ENCODE measurements around the gene TGFBR2.

The TGFBR2 gene

DNA sequence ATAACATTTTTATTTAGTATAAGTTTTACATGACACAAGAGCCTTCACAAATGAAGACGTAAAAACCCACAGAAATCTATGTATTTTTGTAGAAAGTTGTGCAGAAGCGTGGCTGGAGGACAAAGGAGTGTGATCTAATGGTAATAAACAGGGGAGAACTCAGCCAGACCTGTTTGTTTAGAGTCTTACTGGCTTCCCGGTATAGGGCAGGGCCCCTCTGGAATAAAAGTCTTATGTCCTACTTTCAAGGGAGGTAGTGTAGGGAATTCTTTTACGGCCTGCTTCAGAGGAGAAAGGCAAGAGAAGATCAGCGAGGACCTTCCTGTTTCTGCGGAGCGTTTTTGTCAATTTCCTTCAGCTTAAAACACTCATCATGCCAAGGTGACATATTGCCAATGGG is 103.6 kb downstream of the TGFBR2 start:
- no peak overlapping the region for H3K4me3 ChIP-seq (ENCODE audit: low read depth, low read length)
- TF ChIP-seq, protein P1, sequence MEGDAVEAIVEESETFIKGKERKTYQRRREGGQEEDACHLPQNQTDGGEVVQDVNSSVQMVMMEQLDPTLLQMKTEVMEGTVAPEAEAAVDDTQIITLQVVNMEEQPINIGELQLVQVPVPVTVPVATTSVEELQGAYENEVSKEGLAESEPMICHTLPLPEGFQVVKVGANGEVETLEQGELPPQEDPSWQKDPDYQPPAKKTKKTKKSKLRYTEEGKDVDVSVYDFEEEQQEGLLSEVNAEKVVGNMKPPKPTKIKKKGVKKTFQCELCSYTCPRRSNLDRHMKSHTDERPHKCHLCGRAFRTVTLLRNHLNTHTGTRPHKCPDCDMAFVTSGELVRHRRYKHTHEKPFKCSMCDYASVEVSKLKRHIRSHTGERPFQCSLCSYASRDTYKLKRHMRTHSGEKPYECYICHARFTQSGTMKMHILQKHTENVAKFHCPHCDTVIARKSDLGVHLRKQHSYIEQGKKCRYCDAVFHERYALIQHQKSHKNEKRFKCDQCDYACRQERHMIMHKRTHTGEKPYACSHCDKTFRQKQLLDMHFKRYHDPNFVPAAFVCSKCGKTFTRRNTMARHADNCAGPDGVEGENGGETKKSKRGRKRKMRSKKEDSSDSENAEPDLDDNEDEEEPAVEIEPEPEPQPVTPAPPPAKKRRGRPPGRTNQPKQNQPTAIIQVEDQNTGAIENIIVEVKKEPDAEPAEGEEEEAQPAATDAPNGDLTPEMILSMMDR (IDR thresholded peaks at IDR 0.05; ENCODE audit: borderline replicate concordance, insufficient read depth, low read depth, low read length) = no peak

DNA sequence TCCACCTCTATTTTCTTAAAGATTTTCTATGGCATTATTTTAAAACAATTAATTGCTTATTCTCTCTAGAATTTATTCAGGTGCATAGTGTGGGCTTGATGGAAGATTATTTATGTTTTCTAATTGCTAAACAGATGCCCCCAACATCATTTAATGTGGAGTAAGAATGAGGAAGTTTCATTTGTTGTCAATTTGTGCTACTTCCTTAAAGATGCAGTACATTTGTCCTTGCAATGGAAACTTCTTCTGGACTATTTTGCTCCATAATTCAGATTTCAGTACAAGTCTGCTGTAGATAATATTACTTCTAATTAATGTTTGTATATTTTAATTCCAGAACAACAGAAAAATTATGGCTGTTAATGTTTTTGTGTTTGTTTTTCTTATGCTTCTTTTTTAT is 104.8 kb downstream of the TGFBR2 start:
- H3K4me3 ChIP-seq (ENCODE audit: low read depth, low read length) = no peak overlapping the region
- TF ChIP-seq, protein P1 (IDR thresholded peaks at IDR 0.05; ENCODE audit: borderline replicate concordance, insufficient read depth, low read depth, low read length) = no peak

DNA sequence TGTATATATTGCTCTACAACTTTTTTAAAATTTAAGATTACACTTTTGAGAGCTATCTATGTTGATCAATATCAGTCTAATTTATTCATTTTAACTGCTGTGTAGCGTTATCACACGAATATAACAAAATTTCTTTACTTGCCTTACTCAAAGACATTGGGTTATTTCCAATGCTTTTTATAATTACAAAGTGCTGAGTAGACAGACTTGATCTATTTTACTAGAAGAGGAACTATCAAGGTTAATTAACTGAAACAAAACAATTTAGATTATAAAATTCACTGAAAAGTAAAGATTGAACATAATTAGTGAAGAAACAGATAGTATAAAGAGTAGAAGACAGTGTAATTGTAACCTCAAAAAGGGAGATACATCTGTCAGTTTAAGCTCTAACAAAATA is 105.5 kb downstream of the TGFBR2 start:
- TF ChIP-seq, protein P1 (IDR thresholded peaks at IDR 0.05; ENCODE audit: borderline replicate concordance, insufficient read depth, low read depth, low read length) = no peak
- no peak overlapping the region for H3K4me3 ChIP-seq (ENCODE audit: low read depth, low read length)

DNA sequence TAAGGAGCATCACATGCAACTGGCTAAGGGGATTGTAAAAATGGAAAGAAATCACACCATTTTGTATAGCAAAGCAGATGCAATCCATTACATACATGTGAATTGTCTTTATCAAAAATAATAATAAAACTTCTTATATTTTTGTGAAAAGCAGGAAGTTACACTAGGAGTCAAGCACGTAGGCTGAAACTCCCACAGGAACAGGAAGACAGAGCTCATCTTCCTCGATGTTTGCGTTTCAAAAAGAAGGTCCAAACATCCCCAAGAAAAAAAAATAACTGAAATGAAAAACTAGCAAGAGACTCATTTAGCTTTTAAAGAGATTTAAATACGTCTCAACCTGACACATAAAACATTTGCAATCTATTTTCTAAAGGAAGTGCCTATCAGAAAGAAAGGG is 106.6 kb downstream of the TGFBR2 start:
- H3K4me3 ChIP-seq (ENCODE audit: low read depth, low read length) = no peak overlapping the region
- TF ChIP-seq, protein P1 (IDR thresholded peaks at IDR 0.05; ENCODE audit: borderline replicate concordance, insufficient read depth, low read depth, low read length) = no peak

DNA sequence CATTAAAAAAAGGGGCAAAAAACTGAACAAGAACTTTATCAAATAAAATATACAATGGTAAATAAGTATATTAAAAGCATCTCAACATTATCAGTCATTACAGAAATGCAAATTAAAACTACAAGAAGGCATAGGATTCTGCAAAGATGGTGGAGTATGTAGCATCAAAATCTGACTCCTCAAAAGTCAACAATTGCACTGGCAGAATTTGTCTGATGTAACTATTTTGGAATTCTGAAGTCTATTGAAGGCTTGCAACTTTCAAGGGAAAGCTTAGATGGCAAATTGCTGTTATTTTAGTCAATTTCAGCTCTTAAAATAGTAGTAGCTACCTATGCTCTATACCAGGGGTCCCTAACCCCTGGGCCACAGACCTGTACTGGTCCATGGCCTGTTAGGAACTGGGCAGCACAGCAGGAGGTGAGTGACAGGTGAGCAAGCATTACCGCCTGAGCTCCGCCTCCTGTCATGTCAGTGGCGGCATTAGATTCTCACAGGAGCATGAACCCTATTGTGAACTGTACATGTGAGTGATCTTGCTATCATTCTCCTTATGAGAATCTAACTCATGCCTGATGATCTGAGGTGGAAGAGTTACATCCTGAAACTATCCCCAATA is 107.6 kb downstream of the TGFBR2 start:
- TF ChIP-seq, protein P1 (IDR thresholded peaks at IDR 0.05; ENCODE audit: borderline replicate concordance, insufficient read depth, low read depth, low read length) = no peak
- no peak overlapping the region for H3K4me3 ChIP-seq (ENCODE audit: low read depth, low read length)

DNA sequence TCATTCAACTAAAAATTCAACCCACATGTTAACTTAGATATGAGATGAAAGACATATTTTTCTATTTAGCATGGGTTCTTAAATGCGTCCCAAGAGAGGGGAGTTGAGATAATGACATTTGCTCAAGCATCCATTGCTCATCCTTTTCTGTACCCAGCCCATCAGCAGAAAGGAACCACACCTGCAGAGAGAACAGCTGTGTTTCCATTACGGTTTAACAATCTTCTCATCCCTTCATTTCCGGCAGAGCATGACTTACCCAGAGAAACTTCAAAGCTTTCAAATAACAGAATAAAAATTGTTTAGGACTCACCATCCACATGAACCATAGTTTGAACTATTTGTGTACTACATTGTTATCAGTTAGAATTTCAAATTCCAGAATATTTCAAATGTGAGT is 113.1 kb downstream of the TGFBR2 start:
- no peak overlapping the region for H3K4me3 ChIP-seq (ENCODE audit: low read depth, low read length)
- TF ChIP-seq, protein P1 (IDR thresholded peaks at IDR 0.05; ENCODE audit: borderline replicate concordance, insufficient read depth, low read depth, low read length) = no peak

DNA sequence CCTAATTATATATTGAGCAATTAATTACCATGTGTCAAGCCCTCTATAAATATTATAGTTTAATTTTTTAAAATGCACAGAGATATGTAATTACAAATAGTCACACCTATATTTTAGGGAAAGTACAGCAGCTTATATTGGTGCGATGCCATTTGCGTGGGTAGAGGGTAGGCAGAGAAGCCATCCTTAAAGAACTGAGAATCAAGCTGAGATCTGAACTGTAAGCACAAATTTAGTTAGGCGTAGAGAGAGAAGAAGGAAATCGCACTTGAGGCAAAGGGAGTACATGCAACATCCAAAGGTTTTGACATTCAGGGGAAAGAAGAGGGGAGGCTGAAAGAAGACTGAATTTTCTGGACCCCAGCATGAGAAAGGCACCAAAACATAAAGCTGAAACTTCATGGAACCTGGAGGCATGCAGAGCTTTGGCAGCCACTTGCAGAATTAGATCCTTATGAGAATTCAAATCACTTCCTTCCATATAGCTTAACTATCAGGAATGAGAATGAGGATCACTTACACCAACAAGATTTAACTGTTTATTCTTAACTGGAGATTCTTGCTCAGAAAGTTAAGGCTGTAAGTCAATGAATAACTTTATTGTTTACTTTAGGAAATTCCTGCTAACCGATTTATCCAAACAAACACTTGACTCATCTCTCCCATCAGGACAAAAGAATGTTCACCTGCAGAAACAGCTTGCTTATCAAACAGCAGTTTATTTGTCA is 114.3 kb downstream of the TGFBR2 start:
- no peak overlapping the region for H3K4me3 ChIP-seq (ENCODE audit: low read depth, low read length)
- TF ChIP-seq, protein P1 (IDR thresholded peaks at IDR 0.05; ENCODE audit: borderline replicate concordance, insufficient read depth, low read depth, low read length) = no peak
